ENCODE measurements around the gene PLK2. TPM values are rescaled to one million over a fixed set of nuclear protein-coding genes. Genes with fewer than 3 reads are reported as not detected.

Gene PLK2
- total RNA-seq, 1 donor from 2014 or later = 10.9 TPM

GRCh38 chr5:58460732-58461286 lies 923 bp upstream of the PLK2 start:
- ChIA-PET CTCF (interaction anchor here (0.8 to 6.6 kb wide), 20 partner anchors 10 to 1323 kb away, joined by 3 to 81 read pairs (median 5); partner anchors contain the start of gene RAB3C), POLR2A (interaction anchor here (0.8 to 2.0 kb wide), 7 partner anchors 26 to 1551 kb away, joined by 3 to 7 read pairs (median 4); partner anchors contain the start of genes GAPT, RAB3C and SETD9)
- Mint-ChIP-seq H3K4me1 (peaks cover 16% of the 10 kb centered on the region), H3K27me3 (no peaks in the 10 kb centered on the region), H3K4me3 (peak overlapping the region; percentile 89), H3K9me3 (no peaks in the 10 kb centered on the region), H3K36me3 (ENCODE audit: low read depth) (peaks cover 9% of the 10 kb centered on the region), H3K27ac (peak overlapping the region; percentile 83)
- intact Hi-C loops (cut with micrococcal nuclease) = loop anchor here (1.0 to 5.0 kb wide), 12 partner anchors 29 to 1560 kb away; no protein-coding TSS in a partner anchor
- ATAC-seq (ENCODE audit: low read depth) (peak; percentile 65), DNase-seq (peak; percentile 86)
- TF ChIP-seq CTCF (IDR thresholded peaks at IDR 0.05) = no peak

GRCh38 chr5:58459146-58460001 lies 512 bp downstream of the PLK2 start:
- DNase-seq = no peak
- CTCF ChIA-PET = interaction anchor here (0.8 to 6.6 kb wide), 8 partner anchors 11 to 1190 kb away, joined by 3 to 81 read pairs (median 4); no protein-coding TSS in a partner anchor

GRCh38 chr5:58458743-58459145 lies 1.1 kb downstream of the PLK2 start:
- H3K4me1 Mint-ChIP-seq = peaks cover 16% of the 10 kb centered on the region

More at GRCh38 chr5:58459146-58460001, 512 bp downstream of the PLK2 start:
- Mint-ChIP-seq H3K36me3 (ENCODE audit: low read depth) (peaks cover 19% of the 10 kb centered on the region), H3K4me3 (peak overlapping the region; percentile 89), H3K4me1 (peaks cover 16% of the 10 kb centered on the region), H3K27me3 (no peaks in the 10 kb centered on the region), H3K9me3 (no peaks in the 10 kb centered on the region), H3K27ac (peak overlapping the region; percentile 70)
- POLR2A ChIA-PET = interaction anchor here (0.8 to 2.0 kb wide), 6 partner anchors 17 to 1550 kb away, joined by 3 to 7 read pairs (median 4); partner anchors contain the start of genes GAPT, RAB3C and SETD9
- TF ChIP-seq CTCF (IDR thresholded peaks at IDR 0.05) = no peak
- intact Hi-C loops (cut with micrococcal nuclease) = loop anchor here (1.0 to 5.0 kb wide), 13 partner anchors 31 to 1558 kb away; partner anchors contain the start of gene MIER3
- ATAC-seq (ENCODE audit: low read depth) = no peak

GRCh38 chr5:58458141-58458742 lies 1.6 kb downstream of the PLK2 start:
- intact Hi-C loops (cut with micrococcal nuclease) = no loop called here
- ChIA-PET POLR2A (interaction anchor here (0.5 kb wide), 1 partner anchor 661 kb away, joined by 3 read pairs; no protein-coding TSS in a partner anchor), CTCF (interaction anchor here (0.8 to 6.6 kb wide), 3 partner anchors 679 to 1159 kb away, joined by 3 to 81 read pairs (median 54); no protein-coding TSS in a partner anchor)
- H3K4me3 Mint-ChIP-seq = peak overlapping the region; percentile 89
- peaks cover 25% of the 10 kb centered on the region for H3K36me3 Mint-ChIP-seq (ENCODE audit: low read depth)
- H3K9me3 Mint-ChIP-seq = no peaks in the 10 kb centered on the region
- no peak for ATAC-seq (ENCODE audit: low read depth)
- no peak for DNase-seq
- H3K27me3 Mint-ChIP-seq = no peaks in the 10 kb centered on the region
- TF ChIP-seq CTCF (IDR thresholded peaks at IDR 0.05) = no peak
- H3K27ac Mint-ChIP-seq = no peak overlapping the region
- H3K4me1 Mint-ChIP-seq = peaks cover 16% of the 10 kb centered on the region

More at GRCh38 chr5:58458743-58459145, 1.1 kb downstream of the PLK2 start:
- Mint-ChIP-seq H3K27me3 (no peaks in the 10 kb centered on the region), H3K4me3 (peak overlapping the region; percentile 89), H3K27ac (no peak overlapping the region), H3K9me3 (no peaks in the 10 kb centered on the region), H3K36me3 (ENCODE audit: low read depth) (peaks cover 23% of the 10 kb centered on the region)
- POLR2A ChIA-PET = interaction anchor here (0.5 to 1.6 kb wide), 4 partner anchors 17 to 661 kb away, joined by 3 to 4 read pairs (median 3); partner anchors contain the start of gene RAB3C
- DNase-seq (no peak), ATAC-seq (ENCODE audit: low read depth) (no peak)
- intact Hi-C loops (cut with micrococcal nuclease) = loop anchor here (1.0 kb wide), 1 partner anchor 1506 kb away; the partner anchor contains the start of gene MIER3
- CTCF ChIA-PET = interaction anchor here (0.8 to 6.6 kb wide), 4 partner anchors 49 to 1160 kb away, joined by 3 to 81 read pairs (median 29); no protein-coding TSS in a partner anchor
- TF ChIP-seq CTCF (IDR thresholded peaks at IDR 0.05) = no peak
